HG02973 (cell line): ENCODE data around the gene KCNJ6.
"Not testable (repeated sequence)": the region's sequence is repeated elsewhere in the genome, so short reads cannot be mapped to it uniquely, and the experiment has no call there.

Source experiments
- ATAC-seq: cut with Tn5 transposase; IDR thresholded peaks from one replicate; pipeline ENCODE4 v1.9.1; 2021; ENCODE audit warnings: moderate library complexity; ENCODE audit not compliant: unreplicated experiment

KCNJ6 gene

GRCh38 chr21:37686991-37687810 lies 229.1 kb downstream of the KCNJ6 start:
- ATAC-seq, result no peak

GRCh38 chr21:37684547-37684946 lies 231.7 kb downstream of the KCNJ6 start:
- ATAC-seq, result no peak

- ATAC-seq, result no peak
Measured at GRCh38 chr21:37684115-37684493, 232.2 kb downstream of the KCNJ6 start.

- ATAC-seq, result no peak
Measured at GRCh38 chr21:37683396-37684114, 232.7 kb downstream of the KCNJ6 start.

- ATAC-seq, result no peak
Measured at GRCh38 chr21:37682966-37683365, 233.3 kb downstream of the KCNJ6 start.

- ATAC-seq, result no peak
Measured at GRCh38 chr21:37677006-37677405, 239.3 kb downstream of the KCNJ6 start.

GRCh38 chr21:37675202-37675801 lies 241.0 kb downstream of the KCNJ6 start:
- ATAC-seq, result no peak

- no peak for ATAC-seq
Measured at GRCh38 chr21:37673801-37674575, 242.3 kb downstream of the KCNJ6 start.

- ATAC-seq, result no peak
Measured at GRCh38 chr21:37671381-37671780, 244.9 kb downstream of the KCNJ6 start.

- ATAC-seq, result no peak
Measured at GRCh38 chr21:37670883-37671282, 245.4 kb downstream of the KCNJ6 start.

GRCh38 chr21:37669249-37669648 lies 247.0 kb downstream of the KCNJ6 start:
- ATAC-seq, result no peak

- ATAC-seq, result no peak
Measured at GRCh38 chr21:37668462-37669239, 247.6 kb downstream of the KCNJ6 start.

GRCh38 chr21:37667380-37667779 lies 248.9 kb downstream of the KCNJ6 start:
- no peak for ATAC-seq

- no peak for ATAC-seq
Measured at GRCh38 chr21:37665230-37666024, 250.8 kb downstream of the KCNJ6 start.

- not testable (repeated sequence) for ATAC-seq
Measured at GRCh38 chr21:37662227-37662626, 254.0 kb downstream of the KCNJ6 start.

- no peak for ATAC-seq
Measured at GRCh38 chr21:37660709-37661108, 255.5 kb downstream of the KCNJ6 start.

- no peak for ATAC-seq
Measured at GRCh38 chr21:37659874-37660273, 256.4 kb downstream of the KCNJ6 start.

- no peak for ATAC-seq
Measured at GRCh38 chr21:37658817-37659458, 257.3 kb downstream of the KCNJ6 start.
